HepG2 (cell line): ENCODE results near the gene INHA. TPM values are rescaled to one million over a fixed set of nuclear protein-coding genes. Genes with fewer than 3 reads are reported as not detected.
A peak's percentile ranks its signal among the peaks of the same experiment; 100 is the strongest.

Experiments used
- CHCHD3 ChIP-seq: sonication (generic); formaldehyde crosslinking; IDR thresholded peaks from 2 replicates; pipeline ENCODE4 v1.8.0; 2022; ENCODE audit warnings: mild to moderate bottlenecking, missing genetic modification reagents, moderate library complexity
- ELF3 ChIP-seq: IDR thresholded peaks from 2 replicates; pipeline ENCODE4 v1.6.1; 2016; ENCODE audit warnings: missing genetic modification reagents, missing compliant biosample characterization
- FOSL1 ChIP-seq: sonication (generic); formaldehyde crosslinking; IDR thresholded peaks from 2 replicates; pipeline ENCODE4 v1.9.0; 2021; ENCODE audit warnings: missing genetic modification reagents, borderline replicate concordance
- FOXC1 ChIP-seq: sonication (generic); formaldehyde crosslinking; IDR thresholded peaks from 2 replicates; pipeline ENCODE4 v1.8.0; 2022; ENCODE audit warnings: mild to moderate bottlenecking, missing genetic modification reagents, borderline replicate concordance
- JARID2 ChIP-seq: sonication (generic); formaldehyde crosslinking; IDR thresholded peaks from 2 replicates; pipeline ENCODE4 v1.8.1; 2023; ENCODE audit warnings: missing genetic modification reagents, inconsistent platforms; ENCODE audit not compliant: insufficient replicate concordance
- MAFG ChIP-seq: sonication (generic); formaldehyde crosslinking; IDR thresholded peaks from 2 replicates; pipeline ENCODE4 v1.5.1; 2020; ENCODE audit warnings: mild to moderate bottlenecking, missing genetic modification reagents
- NONO ChIP-seq, 2 experiments: fragments of 450-650 bp in 1 of 2; sonication (generic) in 1 of 2; formaldehyde crosslinking in 1 of 2; IDR thresholded peaks in 1 of 2; conservative IDR thresholded peaks in 1 of 2; 2 replicates each; pipeline versions ENCODE4 v1.6.1 to v1.8.0; 2017 to 2022; ENCODE audit warnings: mild to moderate bottlenecking in 1 of 2, missing genetic modification reagents in 1 of 2, moderate library complexity in 1 of 2
- REXO4 ChIP-seq: sonication (generic); formaldehyde crosslinking; IDR thresholded peaks from 2 replicates; pipeline ENCODE4 v1.8.0; 2022; ENCODE audit warnings: missing genetic modification reagents, mild to moderate bottlenecking, borderline replicate concordance
- SPEN ChIP-seq: sonication (generic); formaldehyde crosslinking; IDR thresholded peaks from 2 replicates; pipeline ENCODE4 v1.5.1; 2020; ENCODE audit warnings: low read depth, mild to moderate bottlenecking, missing genetic modification reagents
- TEAD2 ChIP-seq: sonication (generic); formaldehyde crosslinking; IDR thresholded peaks from 2 replicates; pipeline ENCODE4 v1.9.0; 2021; ENCODE audit warnings: missing genetic modification reagents
- ZHX2 ChIP-seq, 2 experiments: sonication (generic) in 1 of 2; formaldehyde crosslinking in 1 of 2; IDR thresholded peaks; 2 replicates each; pipeline versions ENCODE4 v1.6.1 to v1.9.0; 2014 to 2022; ENCODE audit warnings: antibody characterized with exemption in 1 of 2, borderline replicate concordance in 1 of 2, inconsistent platforms in 1 of 2, low read depth in 1 of 2, missing genetic modification reagents in 1 of 2
- ZKSCAN8 ChIP-seq: IDR thresholded peaks from 2 replicates; pipeline ENCODE4 v1.6.1; 2016; ENCODE audit warnings: borderline replicate concordance, missing genetic modification reagents, missing compliant biosample characterization
- ZNF558 ChIP-seq: sonication (generic); formaldehyde crosslinking; IDR thresholded peaks from 2 replicates; pipeline ENCODE4 v1.9.0; 2022; ENCODE audit warnings: mild to moderate bottlenecking, missing genetic modification reagents, borderline replicate concordance
- ZNF570 ChIP-seq: sonication (generic); formaldehyde crosslinking; IDR thresholded peaks from 2 replicates; pipeline ENCODE4 v1.4.0; 2020; ENCODE audit warnings: mild to moderate bottlenecking, missing genetic modification reagents, borderline replicate concordance
- ZNF891 ChIP-seq: sonication (generic); formaldehyde crosslinking; IDR thresholded peaks from 2 replicates; pipeline ENCODE4 v1.5.0; 2020; ENCODE audit warnings: mild to moderate bottlenecking, missing genetic modification reagents
- ZSCAN21 ChIP-seq: sonication (generic); formaldehyde crosslinking; IDR thresholded peaks from 2 replicates; pipeline ENCODE4 v1.8.0; 2022; ENCODE audit warnings: mild to moderate bottlenecking, missing genetic modification reagents, moderate library complexity, borderline replicate concordance
- ZSCAN29 ChIP-seq: sonication (generic); formaldehyde crosslinking; conservative IDR thresholded peaks from 2 replicates; pipeline ENCODE4 v1.4.0; 2020; ENCODE audit warnings: mild to moderate bottlenecking, missing genetic modification reagents
- polyA plus RNA-seq, 8 experiments: library from polyadenylated mRNA; depleted of rRNA in 3 of 8; stranded (reverse) in 7 of 8; unstranded in 1 of 8; fragments of >200 nt; fragmentation: Illumina TruSeq in 4 of 8; extraction: Trizol in 4 of 8; gene quantifications; 2 replicates each; pipeline versions ENCODE4 v1.2.1 to v1.2.3, GENCODE V29; 2011 to 2016; ENCODE audit warnings: low read depth in 4 of 8, missing spikeins in 1 of 8, mixed read lengths in 1 of 8; ENCODE audit not compliant: insufficient read depth in 1 of 8
- total RNA-seq, 5 experiments: library from RNA; depleted of rRNA; stranded (reverse); fragments of >200 nt; fragmentation: Illumina TruSeq; extraction: Trizol; gene quantifications; 2 replicates each; pipeline ENCODE4 v1.2.3, GENCODE V29; 2016; ENCODE audit warnings: low read depth in 1 of 5
- TF ChIP-seq, protein P1 (sequence below): sonication (generic); formaldehyde crosslinking; IDR thresholded peaks from 2 replicates; pipeline ENCODE4 v1.4.0; 2020; ENCODE audit warnings: missing genetic modification reagents
- TF ChIP-seq, protein P2 (sequence below): IDR thresholded peaks from 2 replicates; pipeline ENCODE4 v1.6.1; 2016; ENCODE audit warnings: low read depth, control low read depth

INHA gene
- total and polyA plus RNA-seq, 2 of the 13 experiments (the other 11 are each of a cell fraction or from before 2014, with no cell fraction given) = 4.1 to 15.2 TPM

GRCh38 chr2:219552382-219553167 is 19.5 kb upstream of the INHA start (continued):
- TF ChIP-seq, protein P1, sequence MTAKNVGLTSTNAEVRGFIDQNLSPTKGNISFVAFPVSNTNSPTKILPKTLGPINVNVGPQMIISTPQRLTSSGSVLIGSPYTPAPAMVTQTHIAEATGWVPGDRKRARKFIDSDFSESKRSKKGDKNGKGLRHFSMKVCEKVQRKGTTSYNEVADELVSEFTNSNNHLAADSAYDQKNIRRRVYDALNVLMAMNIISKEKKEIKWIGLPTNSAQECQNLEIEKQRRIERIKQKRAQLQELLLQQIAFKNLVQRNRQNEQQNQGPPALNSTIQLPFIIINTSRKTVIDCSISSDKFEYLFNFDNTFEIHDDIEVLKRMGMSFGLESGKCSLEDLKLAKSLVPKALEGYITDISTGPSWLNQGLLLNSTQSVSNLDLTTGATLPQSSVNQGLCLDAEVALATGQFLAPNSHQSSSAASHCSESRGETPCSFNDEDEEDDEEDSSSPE (CRISPR knock-in tag) = peak; percentile 85
- TF ChIP-seq NONO (IDR thresholded peaks at IDR 0.05) (no peak), NONO (CRISPR knock-in tag; conservative IDR thresholded peaks at IDR 0.05) (peak; percentile 93), ZHX2 (IDR thresholded peaks at IDR 0.05; ENCODE audit: low read depth) (peak; percentile 11; the same call in 1 of the 2 replicates), ZHX2 (CRISPR knock-in tag; IDR thresholded peaks at IDR 0.05; ENCODE audit: borderline replicate concordance) (no peak), ZKSCAN8 (no peak), ZSCAN29 (CRISPR knock-in tag) (no peak), ZNF570 (no peak), SPEN (no peak; the same call in 1 of the 2 replicates), JARID2 (CRISPR knock-in tag) (no peak), ZNF558 (peak; percentile 75; the same call in 1 of the 2 replicates), ELF3 (CRISPR knock-in tag) (no peak; the same call in 1 of the 2 replicates), CHCHD3 (CRISPR knock-in tag) (peak; percentile 93; the same call in 1 of the 2 replicates), ZNF891 (CRISPR knock-in tag) (peak; percentile 76), FOSL1 (CRISPR knock-in tag) (no peak), MAFG (CRISPR knock-in tag) (no peak), FOXC1 (peak; percentile 86), ZSCAN21 (CRISPR knock-in tag) (peak; percentile 75; the same call in 1 of the 2 replicates), REXO4 (CRISPR knock-in tag) (peak; percentile 19; the same call in 1 of the 2 replicates), TEAD2 (CRISPR knock-in tag) (no peak)
- TF ChIP-seq, protein P2, sequence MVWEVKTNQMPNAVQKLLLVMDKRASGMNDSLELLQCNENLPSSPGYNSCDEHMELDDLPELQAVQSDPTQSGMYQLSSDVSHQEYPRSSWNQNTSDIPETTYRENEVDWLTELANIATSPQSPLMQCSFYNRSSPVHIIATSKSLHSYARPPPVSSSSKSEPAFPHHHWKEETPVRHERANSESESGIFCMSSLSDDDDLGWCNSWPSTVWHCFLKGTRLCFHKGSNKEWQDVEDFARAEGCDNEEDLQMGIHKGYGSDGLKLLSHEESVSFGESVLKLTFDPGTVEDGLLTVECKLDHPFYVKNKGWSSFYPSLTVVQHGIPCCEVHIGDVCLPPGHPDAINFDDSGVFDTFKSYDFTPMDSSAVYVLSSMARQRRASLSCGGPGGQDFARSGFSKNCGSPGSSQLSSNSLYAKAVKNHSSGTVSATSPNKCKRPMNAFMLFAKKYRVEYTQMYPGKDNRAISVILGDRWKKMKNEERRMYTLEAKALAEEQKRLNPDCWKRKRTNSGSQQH (CRISPR knock-in tag) = 0 out of 2 replicates have a peak, but pooled peaks have one; percentile 7
